ENCODE results near the gene ZC3HAV1L.
"Not testable (repeated sequence)": the region's sequence is repeated elsewhere in the genome, so short reads cannot be mapped to it uniquely, and the experiment has no call there.

ZC3HAV1L gene

GRCh38 chr7:138978541-138979184 lies 57.2 kb downstream of the ZC3HAV1L start:
- no peaks in the 10 kb centered on the region for H3K9me2 ChIP-seq (replicated peaks; ENCODE audit: insufficient read depth, low read length)
- H3K9me3 ChIP-seq (replicated peaks; ENCODE audit: insufficient read depth, low read length): no peaks in the 10 kb centered on the region
- H3K9ac ChIP-seq (ENCODE audit: low read length): no peak overlapping the region
- peaks cover 4% of the 10 kb centered on the region for H3F3A ChIP-seq (ENCODE audit: insufficient read depth, low read length)
- TF ChIP-seq CTCF (IDR thresholded peaks at IDR 0.05; ENCODE audit: low read length): no peak
- TF ChIP-seq EZH2phosphoT487 (IDR thresholded peaks at IDR 0.05; ENCODE audit: low read length): no peak
- TF ChIP-seq EZH2 (optimal IDR thresholded peaks at IDR 0.05; ENCODE audit: low read depth, low read length): no peak
- H3K27ac ChIP-seq (ENCODE audit: low read length): no peak overlapping the region
- no peak for DNase-seq
- H3K4me2 ChIP-seq (ENCODE audit: low read depth, low read length): no peak overlapping the region
- H2AFZ ChIP-seq (ENCODE audit: low read length): no peak overlapping the region
- H3K36me3 ChIP-seq (replicated peaks; ENCODE audit: insufficient read depth, low read length): no peaks in the 10 kb centered on the region
- H3K79me2 ChIP-seq (ENCODE audit: low read length): 0 out of 2 replicates have a peak, but pooled peaks cover 11% of the 10 kb centered on the region
- no peaks in the 10 kb centered on the region for H3K27me3 ChIP-seq (replicated peaks; ENCODE audit: insufficient read depth, low read length)
- H3K4me3 ChIP-seq (ENCODE audit: low read length): no peak overlapping the region
- H3K4me1 ChIP-seq (ENCODE audit: low read length): peaks cover 12% of the 10 kb centered on the region
- no peaks in the 10 kb centered on the region for H4K20me1 ChIP-seq (ENCODE audit: insufficient read depth, low read length)

GRCh38 chr7:138976161-138976560 lies 59.7 kb downstream of the ZC3HAV1L start:
- not testable (repeated sequence) for H3K9me2 ChIP-seq (replicated peaks; ENCODE audit: insufficient read depth, low read length); H3K4me1 ChIP-seq (ENCODE audit: low read length); H3K36me3 ChIP-seq (replicated peaks; ENCODE audit: insufficient read depth, low read length); DNase-seq; H3K27ac ChIP-seq (ENCODE audit: low read length); H3F3A ChIP-seq (ENCODE audit: insufficient read depth, low read length); H3K27me3 ChIP-seq (replicated peaks; ENCODE audit: insufficient read depth, low read length); H4K20me1 ChIP-seq (ENCODE audit: insufficient read depth, low read length); H3K9ac ChIP-seq (ENCODE audit: low read length); H3K4me2 ChIP-seq (ENCODE audit: low read depth, low read length); H3K9me3 ChIP-seq (replicated peaks; ENCODE audit: insufficient read depth, low read length); H3K4me3 ChIP-seq (ENCODE audit: low read length); H2AFZ ChIP-seq (ENCODE audit: low read length)
- 0 out of 2 replicates have a peak, but pooled peaks cover 11% of the 10 kb centered on the region for H3K79me2 ChIP-seq (ENCODE audit: low read length)

Data from MM.1S (cell line).